ENCODE measurements around the gene CRYGS.

- TF ChIP-seq POLR2A (IDR thresholded peaks at IDR 0.05) = no peak
- no peak for TF ChIP-seq CTCF (IDR thresholded peaks at IDR 0.05)
These were observed 31.4 kb downstream of the CRYGS start for GRCh38 chr3:186512570-186513302.

All from heart left ventricle (tissue), 13 donors.